ENCODE data around the gene NRBF2. TPM values are rescaled to one million over a fixed set of nuclear protein-coding genes. Genes with fewer than 3 reads are reported as not detected.
A peak's percentile ranks its signal among the peaks of the same experiment; 100 is the strongest.
"Not testable (repeated sequence)": the region's sequence is repeated elsewhere in the genome, so short reads cannot be mapped to it uniquely, and the experiment has no call there.

Gene NRBF2
- total RNA-seq, result 10 to 100 TPM; 20.3 to 25.2 TPM

DNA sequence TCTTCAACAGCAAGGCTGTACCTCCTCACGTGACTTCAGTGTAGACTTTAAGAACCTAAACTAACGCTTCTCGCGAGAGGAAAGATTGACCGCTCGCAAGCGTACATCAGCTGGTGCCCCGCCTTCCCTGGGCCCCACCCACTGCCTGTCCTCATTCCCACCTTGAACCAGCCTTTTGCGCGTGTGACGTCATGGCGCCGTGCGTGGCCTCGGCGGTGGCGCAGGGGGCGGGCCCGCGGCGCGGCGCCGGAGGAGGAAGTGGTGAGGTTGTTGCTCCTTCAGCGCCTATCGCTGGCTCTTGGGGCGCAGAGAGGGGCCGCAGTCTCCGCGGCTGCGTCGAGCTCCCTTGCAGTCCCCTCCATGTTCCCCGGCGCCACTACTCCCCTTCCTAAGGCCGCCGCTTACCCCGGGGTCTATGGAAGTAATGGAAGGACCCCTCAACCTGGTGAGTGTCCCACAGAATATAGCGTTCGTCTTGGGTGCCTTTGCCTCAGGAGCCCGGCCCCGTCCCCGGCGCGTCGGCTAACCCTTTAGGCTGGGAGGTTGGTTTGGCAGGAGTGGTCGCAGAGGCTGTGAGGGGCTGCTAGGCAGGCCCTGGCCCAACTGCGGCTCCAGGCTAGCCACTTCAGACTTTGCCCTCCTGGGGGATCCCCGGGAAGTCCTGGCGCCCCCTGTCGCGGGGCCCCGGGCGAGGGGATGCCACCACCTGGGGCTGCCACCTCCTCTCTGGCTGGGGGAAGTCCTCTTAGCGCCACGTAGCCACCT, at the start of gene NRBF2:
Gene NRBF2 (plus strand): TSS at position 273 of the 765 bp plus-strand sequence. CDS start 143 bp downstream, at position 416.
- ATAC-seq (peak; percentile 93), DNase-seq (peak; percentile 98)
- Mint-ChIP-seq H3K36me3 (peaks cover 17% of the 10 kb centered on the region), H3K9me3 (ENCODE audit: low read depth) (no peaks in the 10 kb centered on the region), H3K27ac (peak within 1 kb of the TSS; percentile 94), H3K27me3 (peaks cover 6% of the 10 kb centered on the region), H3K4me1 (peaks cover 39% of the 10 kb centered on the region), H3K4me3 (peak within 1 kb of the TSS; percentile 86)
- CTCF ChIA-PET, result interaction anchor here (0.7 to 4.1 kb wide), 10 partner anchors 13 to 587 kb away, joined by 3 to 31 read pairs (median 3); no protein-coding TSS in a partner anchor

GRCh38 chr10:63083406-63083805, 49.7 kb upstream of the NRBF2 start:
- not testable (repeated sequence) for DNase-seq; H3K9me3 Mint-ChIP-seq (ENCODE audit: low read depth)

DNA sequence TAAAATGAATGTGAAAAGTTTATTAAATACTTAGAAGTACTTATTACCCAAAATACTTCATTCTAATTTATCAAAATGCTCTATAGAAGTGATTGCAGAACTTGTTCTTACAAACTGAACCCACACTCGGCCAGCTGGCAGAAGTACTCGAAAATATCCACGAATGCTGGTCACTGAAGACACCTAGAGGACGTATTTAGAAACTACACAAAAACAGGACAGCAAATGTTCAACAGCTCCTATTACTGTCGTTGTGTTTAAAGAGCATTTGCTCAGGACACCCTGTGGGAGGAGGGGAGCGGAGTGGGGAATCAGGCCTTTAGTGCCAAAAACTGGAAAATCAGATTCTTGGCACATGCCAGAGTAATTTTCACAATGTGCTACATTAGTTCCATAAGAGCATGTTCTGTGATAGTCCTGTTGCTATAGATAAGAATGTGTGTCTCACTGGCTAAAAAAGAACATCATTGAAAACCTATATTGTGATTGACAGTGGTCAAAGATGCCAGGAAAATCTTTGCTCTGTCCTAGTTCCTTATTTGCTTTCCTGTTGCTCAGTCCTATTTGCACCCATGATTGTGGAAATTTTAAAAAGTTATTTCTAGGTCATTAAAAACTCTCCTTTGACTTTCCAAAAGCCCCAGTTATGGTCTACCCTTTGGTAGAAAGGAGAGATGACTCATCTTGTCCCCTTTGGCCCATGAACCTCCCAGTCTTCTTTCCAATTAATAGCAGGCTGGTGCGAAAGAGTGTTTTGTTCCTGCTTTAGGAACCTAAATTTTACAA, 49.0 kb upstream of the NRBF2 start:
- no peak overlapping the region for H3K4me3 Mint-ChIP-seq
- H3K4me1 Mint-ChIP-seq, result no peaks in the 10 kb centered on the region
- H3K27ac Mint-ChIP-seq, result no peak overlapping the region
- peaks cover 43% of the 10 kb centered on the region for H3K27me3 Mint-ChIP-seq
- no peaks in the 10 kb centered on the region for H3K36me3 Mint-ChIP-seq
- CTCF ChIA-PET, result interaction anchor here (0.7 to 3.1 kb wide), 20 partner anchors 8 to 684 kb away, joined by 3 to 13 read pairs (median 3); partner anchors contain the start of gene ADO
- peak; percentile 66 for ATAC-seq
- DNase-seq, result peak; percentile 53
- no peaks in the 10 kb centered on the region for H3K9me3 Mint-ChIP-seq (ENCODE audit: low read depth)

More at GRCh38 chr10:63083406-63083805, 49.7 kb upstream of the NRBF2 start:
- CTCF ChIA-PET, result interaction anchor here (0.8 to 3.1 kb wide), 15 partner anchors 8 to 645 kb away, joined by 3 to 12 read pairs (median 4); partner anchors contain the start of gene ADO
- not testable (repeated sequence) for H3K4me1 Mint-ChIP-seq, H3K36me3 Mint-ChIP-seq, H3K27ac Mint-ChIP-seq, ATAC-seq, H3K4me3 Mint-ChIP-seq
- peaks cover 41% of the 10 kb centered on the region for H3K27me3 Mint-ChIP-seq

- DNase-seq (no peak), ATAC-seq (no peak)
- Mint-ChIP-seq H3K4me3 (no peak overlapping the region), H3K9me3 (ENCODE audit: low read depth) (no peaks in the 10 kb centered on the region), H3K4me1 (no peaks in the 10 kb centered on the region), H3K27ac (no peak overlapping the region), H3K36me3 (no peaks in the 10 kb centered on the region), H3K27me3 (peaks cover 40% of the 10 kb centered on the region)
- CTCF ChIA-PET, result interaction anchor here (0.7 to 3.1 kb wide), 10 partner anchors 12 to 683 kb away, joined by 3 to 13 read pairs (median 3); partner anchors contain the start of gene NRBF2
Measured at GRCh38 chr10:63084690-63085382, 48.3 kb upstream of the NRBF2 start.

DNA sequence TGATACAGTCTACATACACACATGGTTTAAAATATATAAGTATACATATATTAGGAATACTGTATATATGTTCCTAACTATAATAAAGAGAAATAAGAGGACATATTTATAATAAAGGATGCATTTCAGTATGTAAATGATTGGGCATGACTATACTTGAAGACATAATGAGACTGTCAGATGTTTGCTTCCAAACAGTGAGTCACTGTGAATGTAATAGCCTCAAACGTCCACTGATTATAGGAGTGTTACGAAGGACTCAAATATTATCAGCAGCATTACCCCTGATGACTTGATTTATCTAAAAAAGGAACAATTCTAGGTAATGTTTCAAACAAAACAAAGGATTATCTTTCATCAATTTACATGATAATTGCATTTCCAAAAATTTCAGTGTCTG, 39.9 kb upstream of the NRBF2 start:
- Mint-ChIP-seq H3K4me1 (no peaks in the 10 kb centered on the region), H3K27me3 (peaks cover 17% of the 10 kb centered on the region), H3K9me3 (ENCODE audit: low read depth) (no peaks in the 10 kb centered on the region), H3K4me3 (no peak overlapping the region), H3K27ac (no peak overlapping the region), H3K36me3 (no peaks in the 10 kb centered on the region)
- CTCF ChIA-PET, result no interaction called here
- DNase-seq (no peak), ATAC-seq (no peak)

- H3K4me3 Mint-ChIP-seq, result no peak overlapping the region
- ATAC-seq, result no peak
- CTCF ChIA-PET, result no interaction called here
- H3K36me3 Mint-ChIP-seq, result no peaks in the 10 kb centered on the region
- H3K4me1 Mint-ChIP-seq, result no peaks in the 10 kb centered on the region
- no peak for DNase-seq
- H3K9me3 Mint-ChIP-seq (ENCODE audit: low read depth), result no peaks in the 10 kb centered on the region
- H3K27ac Mint-ChIP-seq, result no peak overlapping the region
- H3K27me3 Mint-ChIP-seq, result peaks cover 14% of the 10 kb centered on the region
Measured at GRCh38 chr10:63094405-63094804, 38.7 kb upstream of the NRBF2 start.

- peaks cover 11% of the 10 kb centered on the region for H3K27me3 Mint-ChIP-seq
- no peak overlapping the region for H3K4me3 Mint-ChIP-seq
- CTCF ChIA-PET, result no interaction called here
- no peak for DNase-seq
- H3K9me3 Mint-ChIP-seq (ENCODE audit: low read depth), result no peaks in the 10 kb centered on the region
- no peak overlapping the region for H3K27ac Mint-ChIP-seq
- H3K36me3 Mint-ChIP-seq, result no peaks in the 10 kb centered on the region
- no peak for ATAC-seq
- H3K4me1 Mint-ChIP-seq, result no peaks in the 10 kb centered on the region
Measured at GRCh38 chr10:63094881-63095280, 38.2 kb upstream of the NRBF2 start.

- no peak for ATAC-seq
- Mint-ChIP-seq H3K36me3 (peaks cover 1% of the 10 kb centered on the region), H3K27ac (no peak overlapping the region), H3K27me3 (peaks cover 6% of the 10 kb centered on the region), H3K4me3 (no peak overlapping the region), H3K4me1 (peaks cover 21% of the 10 kb centered on the region), H3K9me3 (ENCODE audit: low read depth) (no peaks in the 10 kb centered on the region)
- no peak for DNase-seq
- CTCF ChIA-PET, result no interaction called here
Measured at GRCh38 chr10:63099734-63100133, 33.4 kb upstream of the NRBF2 start.

DNA sequence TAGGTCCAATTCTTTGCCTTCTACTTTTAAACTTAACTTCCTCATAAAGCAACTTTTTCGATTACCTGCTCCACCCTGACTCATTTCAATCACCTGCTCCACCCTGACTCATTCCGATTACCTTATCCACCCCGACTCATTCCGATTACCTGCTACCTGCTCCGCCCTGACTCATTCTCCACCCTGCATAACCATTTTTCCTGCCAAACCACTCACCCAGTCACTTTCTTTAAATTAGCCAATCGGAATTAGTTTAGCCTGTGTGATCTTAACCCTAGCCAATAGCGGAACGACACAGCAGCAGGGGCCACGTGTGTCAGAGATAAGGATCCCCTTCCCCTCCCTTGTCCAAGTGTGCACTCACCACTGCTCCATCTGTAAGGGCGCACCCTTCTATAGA, 32.0 kb upstream of the NRBF2 start:
- H3K27ac Mint-ChIP-seq; ATAC-seq; H3K27me3 Mint-ChIP-seq; H3K36me3 Mint-ChIP-seq; DNase-seq; H3K4me3 Mint-ChIP-seq; H3K9me3 Mint-ChIP-seq (ENCODE audit: low read depth); CTCF ChIA-PET: not testable (repeated sequence)
- peaks cover 22% of the 10 kb centered on the region for H3K4me1 Mint-ChIP-seq

- H3K27me3 Mint-ChIP-seq; H3K36me3 Mint-ChIP-seq; H3K27ac Mint-ChIP-seq; H3K9me3 Mint-ChIP-seq (ENCODE audit: low read depth); H3K4me3 Mint-ChIP-seq: not testable (repeated sequence)
- peak; percentile 42 for DNase-seq
- peak; percentile 33 for ATAC-seq
- H3K4me1 Mint-ChIP-seq, result peaks cover 22% of the 10 kb centered on the region
- CTCF ChIA-PET, result interaction anchor here (0.7 to 0.8 kb wide), 2 partner anchors 19 to 37 kb away, joined by 3 read pairs; no protein-coding TSS in a partner anchor
Measured at GRCh38 chr10:63102279-63102883, 30.7 kb upstream of the NRBF2 start.

DNA sequence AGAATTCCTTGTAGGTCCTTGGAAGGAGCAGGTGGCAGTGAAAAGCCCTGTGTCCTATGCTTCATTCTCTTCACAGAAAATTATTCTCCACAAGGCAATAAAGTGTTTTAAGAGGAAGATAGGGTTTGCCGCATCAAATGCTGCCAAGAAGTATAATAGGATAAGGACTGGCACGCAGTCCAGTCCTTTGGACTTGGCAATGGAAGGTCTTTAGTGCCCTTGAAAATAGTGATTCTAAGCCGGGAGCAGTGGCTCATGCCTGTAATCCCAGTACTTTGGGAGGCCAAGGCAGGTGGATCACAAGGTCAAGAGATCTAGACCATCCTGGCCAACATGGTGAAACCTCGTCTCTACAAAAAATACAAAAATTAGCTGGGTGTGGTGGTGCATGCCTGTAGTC, 29.9 kb upstream of the NRBF2 start:
- H3K27ac Mint-ChIP-seq; ATAC-seq; DNase-seq; H3K4me3 Mint-ChIP-seq; H3K9me3 Mint-ChIP-seq (ENCODE audit: low read depth); H3K27me3 Mint-ChIP-seq; CTCF ChIA-PET; H3K36me3 Mint-ChIP-seq: not testable (repeated sequence)
- H3K4me1 Mint-ChIP-seq, result peaks cover 22% of the 10 kb centered on the region

DNA sequence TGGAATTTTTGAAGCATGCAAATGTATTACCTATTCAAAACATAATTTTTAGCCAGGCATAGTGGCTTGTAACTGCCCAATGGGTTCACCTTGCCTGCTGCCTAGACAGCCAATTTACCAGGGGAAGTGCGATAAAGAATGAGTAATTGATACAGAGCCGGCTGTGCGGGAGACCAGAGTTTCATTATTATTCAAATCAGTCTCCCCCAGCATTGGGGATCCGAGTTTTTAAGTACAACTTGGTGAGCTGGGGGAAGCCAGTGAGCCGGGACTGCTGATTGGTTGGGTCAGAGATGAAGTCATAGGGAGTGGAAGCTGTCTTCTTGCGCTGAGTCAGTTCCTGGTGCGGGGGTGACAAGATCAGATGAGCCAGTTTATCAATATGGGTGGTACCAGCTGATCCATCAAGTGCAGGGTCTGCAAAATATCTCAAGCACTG, 29.1 kb upstream of the NRBF2 start:
- ATAC-seq, result peak; percentile 87
- H3K4me1 Mint-ChIP-seq, result peaks cover 22% of the 10 kb centered on the region
- peak; percentile 82 for DNase-seq

More for the DNA sequence above, 29.1 kb upstream of the NRBF2 start:
- Mint-ChIP-seq H3K9me3 (ENCODE audit: low read depth) (no peaks in the 10 kb centered on the region), H3K36me3 (peaks cover 1% of the 10 kb centered on the region), H3K4me3 (no peak overlapping the region), H3K27me3 (peaks cover 5% of the 10 kb centered on the region), H3K27ac (peak overlapping the region; percentile 49)
- CTCF ChIA-PET, result no interaction called here
